ENCODE results near the gene ZNF408.
"Not testable (repeated sequence)": the region's sequence is repeated elsewhere in the genome, so short reads cannot be mapped to it uniquely, and the experiment has no call there.

ZNF408 gene

GRCh38 chr11:46700241-46701077 is at the start of gene ZNF408, which contains the start of gene ARHGAP1:
Gene ZNF408 (plus strand): TSS chr11:46701031. CDS start chr11:46701048, 17 bp downstream.
Gene ARHGAP1 (minus strand): TSS chr11:46700619. CDS start chr11:46696107, 4,512 bp downstream.
- DNase-seq: peak; percentile 99

GRCh38 chr11:46655631-46656030 is 45.2 kb upstream of the ZNF408 start:
- DNase-seq: no peak

- no peak for DNase-seq
Observed at GRCh38 chr11:46657186-46657585, 43.6 kb upstream of the ZNF408 start.

GRCh38 chr11:46658259-46658658 is 42.6 kb upstream of the ZNF408 start:
- DNase-seq: no peak

GRCh38 chr11:46659908-46660307 is 40.9 kb upstream of the ZNF408 start:
- DNase-seq: peak; percentile 47

- DNase-seq: no peak
Observed at GRCh38 chr11:46661836-46662235, 39.0 kb upstream of the ZNF408 start.

GRCh38 chr11:46662366-46662765 is 38.5 kb upstream of the ZNF408 start:
- no peak for DNase-seq

GRCh38 chr11:46663277-46663940 is 37.4 kb upstream of the ZNF408 start:
- DNase-seq: no peak

GRCh38 chr11:46664612-46665011 is 36.2 kb upstream of the ZNF408 start:
- no peak for DNase-seq

- DNase-seq: no peak
Observed at GRCh38 chr11:46665356-46665755, 35.5 kb upstream of the ZNF408 start.

- DNase-seq: no peak
Observed at GRCh38 chr11:46666516-46666915, 34.3 kb upstream of the ZNF408 start.

GRCh38 chr11:46667043-46667481 is 33.8 kb upstream of the ZNF408 start:
- DNase-seq: no peak

- no peak for DNase-seq
Observed at GRCh38 chr11:46668480-46669085, 32.2 kb upstream of the ZNF408 start.

- DNase-seq: no peak
Observed at GRCh38 chr11:46669711-46670139, 31.1 kb upstream of the ZNF408 start.

- DNase-seq: not testable (repeated sequence)
Observed at GRCh38 chr11:46670521-46670920, 30.3 kb upstream of the ZNF408 start.

GRCh38 chr11:46671958-46672315 is 28.9 kb upstream of the ZNF408 start:
- DNase-seq: no peak

GRCh38 chr11:46672381-46672839 is 28.4 kb upstream of the ZNF408 start:
- no peak for DNase-seq

GRCh38 chr11:46673713-46674462 is 26.9 kb upstream of the ZNF408 start:
- DNase-seq: no peak

GRCh38 chr11:46674463-46675287 is 26.2 kb upstream of the ZNF408 start:
- DNase-seq: peak; percentile 55

- DNase-seq: peak; percentile 66
Observed at GRCh38 chr11:46675288-46675851, 25.5 kb upstream of the ZNF408 start.

GRCh38 chr11:46675949-46676348 is 24.9 kb upstream of the ZNF408 start:
- DNase-seq: no peak

All from femur (tissue), 1 donor.